ENCODE measurements around the gene RASL11B.

DNA sequence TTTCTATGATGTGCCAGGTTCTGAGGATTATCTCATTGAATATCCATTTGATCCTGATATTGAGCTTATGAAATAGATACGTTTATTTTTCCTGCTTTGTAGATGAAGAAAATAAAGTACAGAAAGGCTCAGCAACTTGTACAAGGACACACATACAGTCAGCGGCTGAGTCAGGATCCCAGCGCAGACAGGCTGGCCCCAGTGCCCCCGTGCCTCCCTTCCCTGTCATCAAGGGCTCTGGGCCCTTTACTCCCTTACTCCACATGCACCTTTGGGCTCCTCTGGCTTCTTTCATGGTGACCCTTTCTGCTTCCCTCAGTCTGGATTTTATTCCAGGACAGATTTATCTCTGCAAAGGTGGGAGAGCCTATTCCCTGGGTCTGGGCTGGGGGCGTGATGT lies 12.8 kb downstream of the RASL11B start:
- TF ChIP-seq CTCF (IDR thresholded peaks at IDR 0.05) = no peak
- TF ChIP-seq POLR2A (IDR thresholded peaks at IDR 0.05) = no peak

Measured in adrenal gland (tissue), 5 donors.